Gastrocnemius medialis (tissue), 4 donors: ENCODE data around the gene ESRRG. TPM values are rescaled to one million over a fixed set of nuclear protein-coding genes. Genes with fewer than 3 reads are reported as not detected.
A peak's percentile ranks its signal among the peaks of the same experiment; 100 is the strongest.

Experiments
- ATAC-seq, 2 donors: fragments of 150-250 bp; one replicate each; pipeline ENCODE4 v1.9.1; 2016
- DNase-seq, 2 donors: peaks; one replicate each; pipeline ENCODE4 v3.0.0-alpha.2; 2019
- H3K27ac ChIP-seq, 4 donors: fragments of 200-600 bp; sonication (generic); 1 replicate in 1 of 4; 2 replicates in 3 of 4; pipeline ENCODE4 v1.5.1; 2016 to 2018; ENCODE audit warnings: mild to moderate bottlenecking in 2 of 4, moderate library complexity in 1 of 4
- H3K27me3 ChIP-seq, 3 donors: fragments of 200-600 bp; sonication (generic) in 2 of 3; 1 replicate in 1 of 3; 2 replicates in 2 of 3; pipeline versions ENCODE4 v1.5.1 to v1.6.0; 2016 to 2019; ENCODE audit warnings: mild to moderate bottlenecking in 1 of 3, moderate library complexity in 1 of 3
- H3K36me3 ChIP-seq, 2 donors: fragments of 200-600 bp; sonication (generic) in 1 of 2; one replicate each; pipeline ENCODE4 v1.5.1; 2017 to 2018
- H3K4me1 ChIP-seq, 2 donors: fragments of 200-600 bp; sonication (generic) in 1 of 2; one replicate each; pipeline ENCODE4 v1.5.1; 2016 to 2017; ENCODE audit warnings: mild to moderate bottlenecking in 2 of 2
- H3K4me3 ChIP-seq, 4 donors: fragments of 200-600 bp; sonication (generic) in 3 of 4; 1 replicate in 1 of 4; 2 replicates in 3 of 4; pipeline ENCODE4 v1.5.1; 2016 to 2019; ENCODE audit warnings: mild to moderate bottlenecking in 2 of 4
- H3K9me3 ChIP-seq, 3 donors: fragments of 200-600 bp; sonication (generic) in 2 of 3; 1 replicate in 1 of 3; 2 replicates in 2 of 3; pipeline ENCODE4 v1.5.1; 2016 to 2019
- CTCF ChIP-seq, 5 experiments: fragments of 450-650 bp in 3 of 5; fragments of 200-600 bp in 2 of 5; sonication (generic) in 2 of 5; IDR thresholded peaks in 4 of 5; conservative IDR thresholded peaks in 1 of 5; 1 replicate in 4 of 5; 2 replicates in 1 of 5; pipeline ENCODE4 v1.5.1; 2016 to 2019; ENCODE audit warnings: antibody characterized with exemption in 5 of 5, mild to moderate bottlenecking in 3 of 5, moderate library complexity in 3 of 5
- POLR2A ChIP-seq, 2 donors: fragments of 450-650 bp; IDR thresholded peaks; one replicate each; pipeline ENCODE4 v1.6.1; 2017; ENCODE audit warnings: antibody characterized with exemption in 2 of 2, mild to moderate bottlenecking in 2 of 2, moderate library complexity in 2 of 2
- in situ Hi-C, 4 donors: fragments of 200-750 bp; cut with MboI; loops; one replicate each; pipeline versions ENCODE4 v1.15.0 to v1.8.0; 2017; ENCODE audit warnings: low sequenced_read_pairs in 4 of 4
- intact Hi-C: fragments of 100-400 bp; cut with DNase I; formaldehyde crosslinking; loops from one replicate; pipeline ENCODE4 v1.15.1; 2023; ENCODE audit warnings: low total_unique reads
- total RNA-seq, 4 donors: library from RNA; depleted of rRNA; stranded (reverse); fragments of >200 nt; gene quantifications; one replicate each; pipeline versions ENCODE4 v1.1.0 to v1.2.3, GENCODE V29; 2016

ESRRG gene
- total RNA-seq, 4 donors from 2014 or later: 1.8 to 18.7 (median 2.4) TPM

GRCh38 chr1:216666441-216666840 lies 56.8 kb downstream of the ESRRG start:
- in situ Hi-C loops: no loop called here
- no peaks in the 10 kb centered on the region for H3K27me3 ChIP-seq
- no peaks in the 10 kb centered on the region for H3K4me1 ChIP-seq
- no peaks in the 10 kb centered on the region for H3K9me3 ChIP-seq
- no peak overlapping the region for H3K4me3 ChIP-seq
- DNase-seq (no peak), ATAC-seq (no peak)
- no peaks in the 10 kb centered on the region for H3K36me3 ChIP-seq
- H3K27ac ChIP-seq: no peak overlapping the region
- intact Hi-C loops: loop anchor here (10.0 kb wide), 1 partner anchor 52 kb away; no protein-coding TSS in a partner anchor
- no peak for TF ChIP-seq CTCF (IDR thresholded peaks at IDR 0.05 in 4 of 5, conservative IDR thresholded peaks at IDR 0.05 in 1 of 5)
- no peak for TF ChIP-seq POLR2A (IDR thresholded peaks at IDR 0.05)

- H3K9me3 ChIP-seq: no peaks in the 10 kb centered on the region
- intact Hi-C loops (loop anchor here (10.0 kb wide), 1 partner anchor 51 kb away; no protein-coding TSS in a partner anchor), in situ Hi-C loops (no loop called here)
- H3K36me3 ChIP-seq: no peaks in the 10 kb centered on the region
- ATAC-seq: no peak
- H3K4me1 ChIP-seq: no peaks in the 10 kb centered on the region
- H3K27me3 ChIP-seq: no peaks in the 10 kb centered on the region
- no peak for DNase-seq
- H3K4me3 ChIP-seq: no peak overlapping the region
- no peak overlapping the region for H3K27ac ChIP-seq
- TF ChIP-seq POLR2A (IDR thresholded peaks at IDR 0.05): no peak
- TF ChIP-seq CTCF (IDR thresholded peaks at IDR 0.05 in 4 of 5, conservative IDR thresholded peaks at IDR 0.05 in 1 of 5): no peak
Measured at GRCh38 chr1:216665856-216666255, 57.4 kb downstream of the ESRRG start.

- TF ChIP-seq POLR2A (IDR thresholded peaks at IDR 0.05) (no peak), CTCF (IDR thresholded peaks at IDR 0.05 in 4 of 5, conservative IDR thresholded peaks at IDR 0.05 in 1 of 5) (no peak)
- peak overlapping the region in 1 of 4 donors; percentile 32 for H3K27ac ChIP-seq
- no peak for ATAC-seq
- no peaks in the 10 kb centered on the region for H3K4me1 ChIP-seq
- in situ Hi-C loops (no loop called here), intact Hi-C loops (loop anchor here (10.0 kb wide), 1 partner anchor 51 kb away; no protein-coding TSS in a partner anchor)
- DNase-seq: no peak
- no peaks in the 10 kb centered on the region for H3K27me3 ChIP-seq
- no peaks in the 10 kb centered on the region for H3K9me3 ChIP-seq
- no peaks in the 10 kb centered on the region for H3K36me3 ChIP-seq
- H3K4me3 ChIP-seq: no peak overlapping the region
Measured at GRCh38 chr1:216665406-216665805, 57.8 kb downstream of the ESRRG start.

GRCh38 chr1:216662681-216663080 lies 60.5 kb downstream of the ESRRG start:
- H3K27ac ChIP-seq: no peak overlapping the region
- no peak for TF ChIP-seq CTCF (IDR thresholded peaks at IDR 0.05 in 4 of 5, conservative IDR thresholded peaks at IDR 0.05 in 1 of 5)
- no peak for TF ChIP-seq POLR2A (IDR thresholded peaks at IDR 0.05)
- no peaks in the 10 kb centered on the region for H3K9me3 ChIP-seq
- in situ Hi-C loops: no loop called here
- no peak overlapping the region for H3K4me3 ChIP-seq
- no peaks in the 10 kb centered on the region for H3K4me1 ChIP-seq
- intact Hi-C loops: loop anchor here (10.0 kb wide), 1 partner anchor 48 kb away; no protein-coding TSS in a partner anchor
- H3K27me3 ChIP-seq: no peaks in the 10 kb centered on the region
- no peak for DNase-seq
- H3K36me3 ChIP-seq: no peaks in the 10 kb centered on the region
- no peak for ATAC-seq

GRCh38 chr1:216660561-216660960 lies 62.7 kb downstream of the ESRRG start:
- peak; percentile 52 to 93 for ATAC-seq
- Histone ChIP-seq H3K4me1 (no peaks in the 10 kb centered on the region), H3K27me3 (no peaks in the 10 kb centered on the region), H3K4me3 (no peak overlapping the region), H3K9me3 (no peaks in the 10 kb centered on the region), H3K27ac (peak overlapping the region in 1 of 4 donors; percentile 18), H3K36me3 (no peaks in the 10 kb centered on the region)
- TF ChIP-seq POLR2A (IDR thresholded peaks at IDR 0.05) (no peak), CTCF (IDR thresholded peaks at IDR 0.05 in 4 of 5, conservative IDR thresholded peaks at IDR 0.05 in 1 of 5) (no peak)
- DNase-seq: no peak
- in situ Hi-C loops (no loop called here), intact Hi-C loops (loop anchor here (10.0 kb wide), 1 partner anchor 46 kb away; no protein-coding TSS in a partner anchor)
